Left lung (tissue), 10 donors: Measurements from ENCODE around the gene IMPA2. TPM values are rescaled to one million over a fixed set of nuclear protein-coding genes. Genes with fewer than 3 reads are reported as not detected.

ENCODE experiments used
- ATAC-seq: fragments of 200-7000 bp; cut with Tn5 transposase; one replicate; pipeline ENCODE4 v1.9.1; 2020; ENCODE audit warnings: moderate library complexity
- DNase-seq, 4 donors: peaks; one replicate each; pipeline ENCODE4 v3.0.0-alpha.2; 2013 to 2020
- H3K27ac ChIP-seq, 2 donors: fragments of 200-600 bp; sonication (generic) in 1 of 2; one replicate each; pipeline versions ENCODE4 v1.5.0 to v1.8.0; 2020 to 2021
- H3K27me3 ChIP-seq, 2 donors: fragments of 200-600 bp; sonication (generic) in 1 of 2; one replicate each; pipeline versions ENCODE4 v1.5.0 to v1.8.0; 2020 to 2021
- H3K36me3 ChIP-seq, 2 donors: fragments of 200-600 bp; sonication (generic) in 1 of 2; one replicate each; pipeline versions ENCODE4 v1.5.0 to v1.8.0; 2020 to 2021
- H3K4me1 ChIP-seq, 2 donors: fragments of 200-600 bp; one replicate each; pipeline ENCODE4 v1.8.0; 2021
- H3K4me3 ChIP-seq, 2 donors: fragments of 200-600 bp; sonication (generic) in 1 of 2; one replicate each; pipeline versions ENCODE4 v1.5.0 to v1.8.0; 2020 to 2021; ENCODE audit warnings: mild to moderate bottlenecking in 1 of 2
- H3K9me3 ChIP-seq, 2 donors: fragments of 200-600 bp; sonication (generic) in 1 of 2; one replicate each; pipeline versions ENCODE4 v1.5.0 to v1.8.0; 2020 to 2021
- CTCF ChIP-seq, 2 donors: fragments of 200-600 bp; sonication (generic) in 1 of 2; IDR thresholded peaks; one replicate each; pipeline versions ENCODE4 v1.5.0 to v1.8.0; 2021; ENCODE audit warnings: antibody characterized with exemption in 2 of 2
- intact Hi-C, 2 donors: fragments of 100-400 bp; cut with DNase I; formaldehyde crosslinking; loops; one replicate each; pipeline versions ENCODE4 v1.11.2 to v1.14.2; 2022
- polyA plus RNA-seq, 6 donors: library from polyadenylated mRNA; unstranded; fragments of 120-200 nt; gene quantifications; one replicate each; pipeline ENCODE4 v1.2.1, GENCODE V29; 2013; ENCODE audit not compliant: insufficient read length in 6 of 6
- total RNA-seq, 2 donors: library from RNA; stranded (reverse); fragmentation: NEBNext Ultra II Directional; extraction: Animal tissue kit (Norgen Biotek cat#: 25700); gene quantifications; one replicate each; pipeline ENCODE4 v1.2.1, GENCODE V29; 2021
- donor health status: DM: no; HTN: yes; CAD: no.
- donor health status: DM: no; HTN: no; CAD: no.

IMPA2 gene
- total and polyA plus RNA-seq, 8 donors: 62.2 to 93.4 (median 82.2) TPM

DNA sequence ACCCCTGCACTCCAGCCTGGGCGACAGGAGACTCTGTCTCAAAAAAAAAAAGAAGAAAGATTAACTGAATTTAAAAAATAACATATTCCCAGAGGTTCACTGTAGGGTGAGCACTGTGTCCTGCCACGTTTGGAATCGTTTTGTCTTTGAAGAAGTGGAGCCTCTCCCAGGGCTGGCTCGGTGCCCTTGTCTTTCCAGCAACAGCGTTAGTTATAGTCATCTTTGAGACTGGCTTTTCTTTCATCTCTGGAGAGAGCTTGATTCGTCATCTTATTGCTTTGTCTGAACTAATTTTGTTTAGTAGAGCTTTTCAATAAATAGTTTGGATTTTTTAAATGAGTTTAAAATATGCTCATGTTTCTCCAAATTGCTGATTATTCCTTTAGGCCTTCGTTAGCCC is 50.5 kb downstream of the IMPA2 start:
- Histone ChIP-seq H3K4me3 (no peak overlapping the region), H3K27me3 (no peaks in the 10 kb centered on the region), H3K27ac (no peak overlapping the region), H3K36me3 (peaks cover 0 to 66% of the 10 kb centered on the region in 2 donors), H3K9me3 (no peaks in the 10 kb centered on the region), H3K4me1 (no peaks in the 10 kb centered on the region)
- intact Hi-C loops: loop anchor here in 1 of 2 donors (10.0 kb wide), 1 partner anchor 297 kb away; no protein-coding TSS in a partner anchor
- DNase-seq (peak in 2 of 4 donors; percentile 58 to 73), ATAC-seq (peak; percentile 43)
- TF ChIP-seq CTCF (IDR thresholded peaks at IDR 0.05): no peak

DNA sequence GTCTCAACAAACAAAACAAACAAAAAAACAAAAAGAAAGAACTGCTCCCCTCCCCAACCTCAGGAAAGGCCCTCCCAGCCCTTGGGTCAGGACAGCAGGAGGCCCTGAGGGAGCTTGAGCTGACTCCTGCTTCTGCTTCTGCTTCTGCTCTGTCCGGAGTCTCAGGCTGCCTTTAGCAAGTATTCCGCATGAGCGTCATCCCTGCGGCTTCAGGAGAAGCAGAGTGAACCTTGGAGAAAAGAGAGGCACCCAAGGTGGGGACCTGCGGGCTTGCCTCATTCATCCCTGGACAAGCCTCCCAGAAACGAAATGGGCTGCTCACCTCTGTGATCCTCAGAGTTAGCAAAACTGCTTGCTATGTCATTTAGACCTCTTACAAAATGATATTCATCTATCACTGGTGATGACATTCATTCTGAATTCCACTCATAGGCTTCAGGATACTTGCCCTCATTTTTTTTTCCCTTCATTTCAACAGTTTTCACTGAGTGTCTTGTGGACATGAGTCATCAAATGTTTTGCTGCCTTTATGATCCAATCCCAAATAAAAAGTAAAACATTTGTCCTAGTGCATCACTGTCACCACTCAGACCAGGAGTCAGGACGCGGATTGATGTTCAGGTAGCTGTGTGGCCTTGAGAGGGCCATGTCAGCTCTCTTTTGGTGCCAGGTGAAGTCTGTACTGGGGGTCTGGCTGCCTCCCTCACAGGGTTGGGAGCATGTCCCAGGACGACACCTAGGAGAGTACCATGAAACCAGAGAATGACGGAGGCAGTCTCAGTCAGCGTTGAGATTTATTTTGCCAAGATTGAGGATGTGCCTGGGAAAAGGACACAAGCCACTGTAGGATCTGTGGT is 51.7 kb downstream of the IMPA2 start:
- no peak for ATAC-seq
- peaks cover 0 to 4% of the 10 kb centered on the region in 2 donors for H3K27me3 ChIP-seq
- H3K9me3 ChIP-seq: no peaks in the 10 kb centered on the region
- no peak overlapping the region for H3K4me3 ChIP-seq
- no peaks in the 10 kb centered on the region for H3K4me1 ChIP-seq
- DNase-seq: peak in 1 of 4 donors; percentile 22
- intact Hi-C loops: loop anchor here in 1 of 2 donors (10.0 kb wide), 1 partner anchor 298 kb away; no protein-coding TSS in a partner anchor
- H3K27ac ChIP-seq: peak overlapping the region in 1 of 2 donors; percentile 19
- H3K36me3 ChIP-seq: peaks cover 0 to 58% of the 10 kb centered on the region in 2 donors
- TF ChIP-seq CTCF (IDR thresholded peaks at IDR 0.05): no peak

DNA sequence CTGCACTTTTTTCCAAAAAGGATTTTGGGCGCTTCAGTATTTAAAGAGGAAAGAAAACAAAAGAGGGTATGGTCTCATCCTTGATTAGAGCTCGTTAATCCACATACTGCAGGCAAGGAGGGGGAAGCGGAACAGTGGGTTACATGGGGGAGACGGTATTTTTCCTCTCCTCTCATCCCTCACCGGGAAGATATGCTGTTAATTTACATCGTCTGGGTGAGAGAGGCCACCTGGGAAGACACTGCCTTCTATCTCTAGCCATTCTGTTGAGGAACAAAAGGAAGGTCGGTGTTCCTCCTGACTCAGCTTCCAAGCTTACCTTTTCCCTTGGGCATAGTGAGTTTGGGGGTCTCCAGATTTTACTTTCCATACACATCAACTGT is 52.3 kb downstream of the IMPA2 start:
- H3K4me3 ChIP-seq: no peak overlapping the region
- H3K27me3 ChIP-seq: peaks cover 0 to 11% of the 10 kb centered on the region in 2 donors
- no peak for DNase-seq
- ATAC-seq: no peak
- no peak overlapping the region for H3K27ac ChIP-seq
- TF ChIP-seq CTCF (IDR thresholded peaks at IDR 0.05): no peak
- peaks cover 0 to 52% of the 10 kb centered on the region in 2 donors for H3K36me3 ChIP-seq
- H3K9me3 ChIP-seq: no peaks in the 10 kb centered on the region
- intact Hi-C loops: loop anchor here in 1 of 2 donors (10.0 kb wide), 1 partner anchor 299 kb away; no protein-coding TSS in a partner anchor
- H3K4me1 ChIP-seq: peaks cover 3 to 6% of the 10 kb centered on the region in 2 donors

GRCh38 chr18:12034241-12035100 is 53.2 kb downstream of the IMPA2 start:
- ATAC-seq (no peak), DNase-seq (peak in 1 of 4 donors; percentile 21)
- peaks cover 0 to 44% of the 10 kb centered on the region in 2 donors for H3K36me3 ChIP-seq
- H3K4me3 ChIP-seq: no peak overlapping the region
- no peak for TF ChIP-seq CTCF (IDR thresholded peaks at IDR 0.05)
- intact Hi-C loops: loop anchor here in 1 of 2 donors (5.0 to 10.0 kb wide), 2 partner anchors 97 to 300 kb away; no protein-coding TSS in a partner anchor
- peaks cover 3 to 13% of the 10 kb centered on the region in 2 donors for H3K4me1 ChIP-seq
- no peaks in the 10 kb centered on the region for H3K9me3 ChIP-seq
- H3K27me3 ChIP-seq: peaks cover 0 to 14% of the 10 kb centered on the region in 2 donors
- H3K27ac ChIP-seq: no peak overlapping the region
